ENCODE results near the gene LILRB4.
"Not testable (repeated sequence)": the region's sequence is repeated elsewhere in the genome, so short reads cannot be mapped to it uniquely, and the experiment has no call there.

LILRB4 gene

GRCh38 chr19:54691582-54692297, 29.0 kb downstream of the LILRB4 start:
- DNase-seq, result no peak

GRCh38 chr19:54692298-54692615, 29.5 kb downstream of the LILRB4 start:
- no peak for DNase-seq

GRCh38 chr19:54694648-54695047, 31.9 kb downstream of the LILRB4 start:
- no peak for DNase-seq

GRCh38 chr19:54696117-54696548, 33.3 kb downstream of the LILRB4 start:
- DNase-seq, result no peak

GRCh38 chr19:54696766-54697165, 34.0 kb downstream of the LILRB4 start:
- DNase-seq, result no peak

GRCh38 chr19:54697716-54698115, 34.9 kb downstream of the LILRB4 start:
- DNase-seq, result not testable (repeated sequence)

- DNase-seq, result no peak
These were observed 42.1 kb downstream of the LILRB4 start for GRCh38 chr19:54704928-54705327.

GRCh38 chr19:54707962-54708361, 45.2 kb downstream of the LILRB4 start:
- no peak for DNase-seq

- no peak for DNase-seq
These were observed 46.0 kb downstream of the LILRB4 start for GRCh38 chr19:54708781-54709180.

GRCh38 chr19:54709212-54709948, 46.6 kb downstream of the LILRB4 start:
- no peak for DNase-seq

GRCh38 chr19:54709956-54710355, 47.2 kb downstream of the LILRB4 start:
- DNase-seq, result not testable (repeated sequence)

Data from hypothalamus (tissue), 51 donors.